HepG2 (cell line): ENCODE results near the gene RPL34. TPM values are rescaled to one million over a fixed set of nuclear protein-coding genes. Genes with fewer than 3 reads are reported as not detected.

Experiments
- ARNT2 ChIP-seq: sonication (generic); formaldehyde crosslinking; IDR thresholded peaks from 2 replicates; pipeline ENCODE4 v1.8.0; 2022; ENCODE audit warnings: mild to moderate bottlenecking, low read depth, missing genetic modification reagents, moderate library complexity
- ETV5 ChIP-seq: IDR thresholded peaks from 2 replicates; pipeline ENCODE4 v1.6.1; 2018; ENCODE audit warnings: missing biosample characterization, missing genetic modification reagents, inconsistent platforms, borderline replicate concordance
- HOMEZ ChIP-seq: IDR thresholded peaks from 2 replicates; pipeline ENCODE4 v1.6.1; 2016; ENCODE audit warnings: low read depth
- JDP2 ChIP-seq: sonication (generic); formaldehyde crosslinking; IDR thresholded peaks from 2 replicates; pipeline ENCODE4 v1.8.1; 2022; ENCODE audit warnings: missing genetic modification reagents, borderline replicate concordance
- NONO ChIP-seq, 2 experiments: fragments of 450-650 bp in 1 of 2; sonication (generic) in 1 of 2; formaldehyde crosslinking in 1 of 2; IDR thresholded peaks in 1 of 2; conservative IDR thresholded peaks in 1 of 2; 2 replicates each; pipeline versions ENCODE4 v1.6.1 to v1.8.0; 2017 to 2022; ENCODE audit warnings: mild to moderate bottlenecking in 1 of 2, missing genetic modification reagents in 1 of 2, moderate library complexity in 1 of 2
- RXRB ChIP-seq: IDR thresholded peaks from 2 replicates; pipeline ENCODE4 v1.6.1; 2016; ENCODE audit warnings: borderline replicate concordance, missing genetic modification reagents, missing compliant biosample characterization
- SIN3B ChIP-seq: fragments of 150-350 bp; IDR thresholded peaks from 2 replicates; pipeline ENCODE4 v1.6.1; 2014; ENCODE audit warnings: low read length
- SRSF4 ChIP-seq: fragments of 200-400 bp; formaldehyde crosslinking; IDR thresholded peaks from one replicate; pipeline ENCODE4 v1.6.1; 2018; ENCODE audit warnings: mild to moderate bottlenecking, low read depth, low read length, moderate library complexity; ENCODE audit not compliant: poor library complexity, severe bottlenecking
- TBL1XR1 ChIP-seq: fragments of 150-350 bp; IDR thresholded peaks from 2 replicates; pipeline ENCODE4 v1.6.1; 2014; ENCODE audit warnings: borderline replicate concordance, low read length; ENCODE audit not compliant: partially characterized antibody
- ZC3H13 ChIP-seq: sonication (generic); formaldehyde crosslinking; IDR thresholded peaks from 2 replicates; pipeline ENCODE4 v1.8.1; 2023; ENCODE audit warnings: mild to moderate bottlenecking, missing genetic modification reagents, moderate library complexity
- ZGPAT ChIP-seq: IDR thresholded peaks from 2 replicates; pipeline ENCODE4 v1.6.1; 2016; ENCODE audit warnings: mild to moderate bottlenecking
- ZNF331 ChIP-seq: sonication (generic); formaldehyde crosslinking; IDR thresholded peaks from 2 replicates; pipeline ENCODE4 v1.4.0; 2020; ENCODE audit warnings: missing genetic modification reagents
- ZNF354B ChIP-seq: sonication (generic); formaldehyde crosslinking; IDR thresholded peaks from 2 replicates; pipeline ENCODE4 v1.8.0; 2022; ENCODE audit warnings: mild to moderate bottlenecking, missing genetic modification reagents
- ZNF772 ChIP-seq: sonication (generic); formaldehyde crosslinking; IDR thresholded peaks from 2 replicates; pipeline ENCODE4 v1.5.0; 2020; ENCODE audit warnings: mild to moderate bottlenecking, missing genetic modification reagents
- ZSCAN5A ChIP-seq: sonication (generic); formaldehyde crosslinking; IDR thresholded peaks from 2 replicates; pipeline ENCODE4 v1.8.0; 2022; ENCODE audit warnings: mild to moderate bottlenecking, missing genetic modification reagents, borderline replicate concordance
- polyA plus RNA-seq, 8 experiments: library from polyadenylated mRNA; depleted of rRNA in 3 of 8; stranded (reverse) in 7 of 8; unstranded in 1 of 8; fragments of >200 nt; fragmentation: Illumina TruSeq in 4 of 8; extraction: Trizol in 4 of 8; gene quantifications; 2 replicates each; pipeline versions ENCODE4 v1.2.1 to v1.2.3, GENCODE V29; 2011 to 2016; ENCODE audit warnings: low read depth in 4 of 8, missing spikeins in 1 of 8, mixed read lengths in 1 of 8; ENCODE audit not compliant: insufficient read depth in 1 of 8
- total RNA-seq, 5 experiments: library from RNA; depleted of rRNA; stranded (reverse); fragments of >200 nt; fragmentation: Illumina TruSeq; extraction: Trizol; gene quantifications; 2 replicates each; pipeline ENCODE4 v1.2.3, GENCODE V29; 2016; ENCODE audit warnings: low read depth in 1 of 5
- TF ChIP-seq, protein P1 (sequence below): sonication (generic); formaldehyde crosslinking; IDR thresholded peaks from 2 replicates; pipeline ENCODE4 v1.4.0; 2020; ENCODE audit warnings: missing genetic modification reagents, borderline replicate concordance
- TF ChIP-seq, protein P2 (sequence below): sonication (generic); formaldehyde crosslinking; IDR thresholded peaks from 2 replicates; pipeline ENCODE4 v1.5.0; 2020; ENCODE audit warnings: missing genetic modification reagents
- TF ChIP-seq, protein P3 (sequence below): sonication (generic); formaldehyde crosslinking; IDR thresholded peaks from 2 replicates; pipeline ENCODE4 v1.5.0; 2020; ENCODE audit warnings: missing genetic modification reagents
- TF ChIP-seq, protein P4 (sequence below): sonication (generic); formaldehyde crosslinking; IDR thresholded peaks from 2 replicates; pipeline ENCODE4 v1.4.0; 2020; ENCODE audit warnings: missing genetic modification reagents

The RPL34 gene
- total and polyA plus RNA-seq, 2 of the 13 experiments (the other 11 are each of a cell fraction or from before 2014, with no cell fraction given) = 2,235 to 3,985 TPM

GRCh38 chr4:108620101-108620932 is at the start of gene RPL34 (continued):
- TF ChIP-seq RXRB (peak; percentile 62; the same call in 1 of the 2 replicates), SIN3B (no peak), ZC3H13 (CRISPR knock-in tag) (no peak), ZGPAT (peak; percentile 86), HOMEZ (CRISPR knock-in tag) (peak; percentile 58), TBL1XR1 (peak; percentile 86), ZNF354B (CRISPR knock-in tag) (no peak), JDP2 (CRISPR knock-in tag) (no peak), SRSF4 (no peak), ETV5 (CRISPR knock-in tag) (no peak), ZSCAN5A (CRISPR knock-in tag) (peak; percentile 72; the same call in 1 of the 2 replicates), ZNF331 (CRISPR knock-in tag) (peak; percentile 41; the same call in 1 of the 2 replicates), ARNT2 (CRISPR knock-in tag) (0 out of 2 replicates have a peak, but pooled peaks have one; percentile 32), NONO (IDR thresholded peaks at IDR 0.05) (no peak), NONO (CRISPR knock-in tag; conservative IDR thresholded peaks at IDR 0.05) (peak; percentile 85), ZNF772 (CRISPR knock-in tag) (peak; percentile 80; the same call in 1 of the 2 replicates)
- TF ChIP-seq, protein P1, sequence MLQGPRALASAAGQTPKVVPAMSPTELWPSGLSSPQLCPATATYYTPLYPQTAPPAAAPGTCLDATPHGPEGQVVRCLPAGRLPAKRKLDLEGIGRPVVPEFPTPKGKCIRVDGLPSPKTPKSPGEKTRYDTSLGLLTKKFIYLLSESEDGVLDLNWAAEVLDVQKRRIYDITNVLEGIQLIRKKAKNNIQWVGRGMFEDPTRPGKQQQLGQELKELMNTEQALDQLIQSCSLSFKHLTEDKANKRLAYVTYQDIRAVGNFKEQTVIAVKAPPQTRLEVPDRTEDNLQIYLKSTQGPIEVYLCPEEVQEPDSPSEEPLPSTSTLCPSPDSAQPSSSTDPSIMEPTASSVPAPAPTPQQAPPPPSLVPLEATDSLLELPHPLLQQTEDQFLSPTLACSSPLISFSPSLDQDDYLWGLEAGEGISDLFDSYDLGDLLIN (CRISPR knock-in tag) = no peak
- TF ChIP-seq, protein P2, sequence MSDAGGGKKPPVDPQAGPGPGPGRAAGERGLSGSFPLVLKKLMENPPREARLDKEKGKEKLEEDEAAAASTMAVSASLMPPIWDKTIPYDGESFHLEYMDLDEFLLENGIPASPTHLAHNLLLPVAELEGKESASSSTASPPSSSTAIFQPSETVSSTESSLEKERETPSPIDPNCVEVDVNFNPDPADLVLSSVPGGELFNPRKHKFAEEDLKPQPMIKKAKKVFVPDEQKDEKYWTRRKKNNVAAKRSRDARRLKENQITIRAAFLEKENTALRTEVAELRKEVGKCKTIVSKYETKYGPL (CRISPR knock-in tag) = peak; percentile 62; the same call in 1 of the 2 replicates
- TF ChIP-seq, protein P3, sequence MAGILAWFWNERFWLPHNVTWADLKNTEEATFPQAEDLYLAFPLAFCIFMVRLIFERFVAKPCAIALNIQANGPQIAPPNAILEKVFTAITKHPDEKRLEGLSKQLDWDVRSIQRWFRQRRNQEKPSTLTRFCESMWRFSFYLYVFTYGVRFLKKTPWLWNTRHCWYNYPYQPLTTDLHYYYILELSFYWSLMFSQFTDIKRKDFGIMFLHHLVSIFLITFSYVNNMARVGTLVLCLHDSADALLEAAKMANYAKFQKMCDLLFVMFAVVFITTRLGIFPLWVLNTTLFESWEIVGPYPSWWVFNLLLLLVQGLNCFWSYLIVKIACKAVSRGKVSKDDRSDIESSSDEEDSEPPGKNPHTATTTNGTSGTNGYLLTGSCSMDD (CRISPR knock-in tag) = no peak
- TF ChIP-seq, protein P4, sequence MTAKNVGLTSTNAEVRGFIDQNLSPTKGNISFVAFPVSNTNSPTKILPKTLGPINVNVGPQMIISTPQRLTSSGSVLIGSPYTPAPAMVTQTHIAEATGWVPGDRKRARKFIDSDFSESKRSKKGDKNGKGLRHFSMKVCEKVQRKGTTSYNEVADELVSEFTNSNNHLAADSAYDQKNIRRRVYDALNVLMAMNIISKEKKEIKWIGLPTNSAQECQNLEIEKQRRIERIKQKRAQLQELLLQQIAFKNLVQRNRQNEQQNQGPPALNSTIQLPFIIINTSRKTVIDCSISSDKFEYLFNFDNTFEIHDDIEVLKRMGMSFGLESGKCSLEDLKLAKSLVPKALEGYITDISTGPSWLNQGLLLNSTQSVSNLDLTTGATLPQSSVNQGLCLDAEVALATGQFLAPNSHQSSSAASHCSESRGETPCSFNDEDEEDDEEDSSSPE (CRISPR knock-in tag) = no peak; the same call in 1 of the 2 replicates
